Spleen (tissue), 11 donors: ENCODE measurements around the gene CABLES1. TPM values are rescaled to one million over a fixed set of nuclear protein-coding genes. Genes with fewer than 3 reads are reported as not detected.

ENCODE experiments used
- DNase-seq: peaks from one replicate; pipeline ENCODE4 v3.0.0-alpha.2; 2020
- H3K27ac ChIP-seq, 8 donors: fragments of 200-600 bp; sonication (generic) in 7 of 8; 1 replicate in 4 of 8; 2 replicates in 4 of 8; pipeline versions ENCODE4 v1.5.0 to v1.8.0; 2016 to 2021; ENCODE audit warnings: inconsistent platforms in 4 of 8, mild to moderate bottlenecking in 4 of 8, moderate library complexity in 1 of 8
- H3K27me3 ChIP-seq, 7 donors: fragments of 200-600 bp; sonication (generic) in 6 of 7; replicated peaks in 1 of 7; 1 replicate in 4 of 7; 2 replicates in 3 of 7; pipeline versions ENCODE4 v1.5.0 to v1.8.0; 2016 to 2021; ENCODE audit warnings: inconsistent platforms in 3 of 7, mild to moderate bottlenecking in 1 of 7
- H3K36me3 ChIP-seq, 6 donors: fragments of 200-600 bp; sonication (generic) in 5 of 6; 1 replicate in 4 of 6; 2 replicates in 2 of 6; pipeline versions ENCODE4 v1.5.0 to v1.8.0; 2016 to 2021; ENCODE audit warnings: inconsistent platforms in 2 of 6
- H3K4me1 ChIP-seq, 6 donors: fragments of 200-600 bp; sonication (generic) in 5 of 6; 1 replicate in 3 of 6; 2 replicates in 3 of 6; pipeline versions ENCODE4 v1.5.0 to v1.8.0; 2016 to 2021; ENCODE audit warnings: inconsistent platforms in 3 of 6
- H3K4me3 ChIP-seq, 8 donors: fragments of 200-600 bp; sonication (generic) in 7 of 8; 1 replicate in 4 of 8; 2 replicates in 4 of 8; pipeline versions ENCODE4 v1.5.0 to v1.8.0; 2016 to 2021; ENCODE audit warnings: inconsistent platforms in 4 of 8, mild to moderate bottlenecking in 4 of 8, moderate library complexity in 2 of 8
- H3K9me3 ChIP-seq, 8 donors: fragments of 200-600 bp; sonication (generic) in 7 of 8; 1 replicate in 4 of 8; 2 replicates in 4 of 8; pipeline versions ENCODE4 v1.5.0 to v1.8.0; 2016 to 2021; ENCODE audit warnings: inconsistent platforms in 4 of 8
- POLR2A ChIP-seq, 3 donors: fragments of 450-650 bp; IDR thresholded peaks; one replicate each; pipeline ENCODE4 v1.5.1; 2017; ENCODE audit warnings: antibody characterized with exemption in 3 of 3, mild to moderate bottlenecking in 1 of 3
- POLR2AphosphoS5 ChIP-seq, 3 donors: sonication (generic); formaldehyde crosslinking; IDR thresholded peaks; one replicate each; pipeline ENCODE4 v1.5.1; 2017; ENCODE audit warnings: antibody characterized with exemption in 3 of 3
- WGBS, 5 donors: extraction: QIAGEN DNeasy Blood & Tissue Kit in 3 of 5; methylation state at CpG; one replicate each; pipeline versions ENCODE4 v1.1.5 to v1.1.7; 2013 to 2018; 5-methylcytosine and 5-hydroxymethylcytosine counted together
- intact Hi-C: fragments of 100-400 bp; cut with DNase I; formaldehyde crosslinking; loops from one replicate; pipeline ENCODE4 v1.15.0; 2023; ENCODE audit warnings: low total_unique reads
- polyA plus RNA-seq, 3 donors: library from polyadenylated mRNA; stranded (reverse); fragments of 200-250 nt; gene quantifications; one replicate each; pipeline ENCODE4 v1.2.1, GENCODE V29; 2013
- total RNA-seq, 7 donors: library from RNA; depleted of rRNA in 3 of 7; stranded (reverse); fragments of >200 nt in 3 of 7; fragmentation: NEBNext Ultra II Directional in 4 of 7; extraction: Animal tissue kit (Norgen Biotek cat#: 25700) in 4 of 7; gene quantifications; one replicate each; pipeline versions ENCODE4 v1.1.0 to v1.2.1, GENCODE V29; 2016 to 2021
- TF ChIP-seq, protein P1 (sequence below), 11 experiments: fragments of 200-600 bp in 7 of 11; fragments of 450-650 bp in 4 of 11; sonication (generic) in 4 of 11; IDR thresholded peaks in 8 of 11; conservative IDR thresholded peaks in 3 of 11; 1 replicate in 7 of 11; 2 replicates in 4 of 11; pipeline versions ENCODE4 v1.4.0 to v1.8.0; 2016 to 2021; ENCODE audit warnings: antibody characterized with exemption in 11 of 11, inconsistent platforms in 4 of 11, mild to moderate bottlenecking in 1 of 11
- donor health status: healthy with polysubstance abuse.
- donor health status: DM: no; HTN: no; CAD: no; lungs with moderate emphysema.
- donor health status: DM: no; HTN: no; CAD: no.
- donor health status: Bipolar disorder and iron deficiency.
- donor health status: healthy.
- donor health status: DM: no; HTN: no; CAD: no.
- donor health status: DM: yes; HTN: yes; CAD: no.

Gene CABLES1
- total and polyA plus RNA-seq, 10 donors = 1.7 to 18.7 (median 6.0) TPM

DNA sequence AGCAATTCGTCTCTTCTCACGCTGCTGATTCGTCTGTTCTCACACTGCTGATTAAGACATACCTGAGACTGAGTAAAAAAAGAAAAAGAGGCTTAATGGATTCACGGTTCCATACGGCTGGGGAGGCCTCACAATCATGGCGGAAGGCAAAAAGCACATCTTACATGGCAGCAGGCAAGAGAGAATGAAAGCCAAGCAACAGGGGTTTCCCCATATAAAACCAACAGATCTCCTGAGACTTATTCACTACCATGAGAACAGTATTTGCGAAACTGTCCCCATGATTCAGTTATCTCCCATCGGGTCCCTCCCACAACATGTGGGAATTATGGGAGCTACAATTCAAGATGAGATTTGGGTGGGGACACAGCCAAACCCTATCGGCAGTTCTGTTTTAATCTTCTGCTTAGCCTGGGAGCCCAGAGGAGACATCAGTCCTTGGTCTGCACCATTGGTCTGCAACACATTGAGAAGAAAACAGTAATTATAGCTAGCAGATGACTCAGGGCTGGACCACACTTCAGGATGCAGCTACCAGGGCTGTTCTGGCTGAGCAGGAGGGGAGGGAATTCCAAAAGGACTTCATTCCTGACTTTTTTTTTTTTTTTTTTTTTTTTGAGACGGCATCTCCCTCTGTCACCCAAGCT lies 69.4 kb downstream of the CABLES1 start:
- H3K9me3 ChIP-seq = peaks cover 0 to 8% (median 0%) of the 10 kb centered on the region in 8 donors
- H3K27me3 ChIP-seq = no peaks in the 10 kb centered on the region
- no peak overlapping the region for H3K27ac ChIP-seq
- H3K4me1 ChIP-seq = no peaks in the 10 kb centered on the region
- TF ChIP-seq, protein P1, sequence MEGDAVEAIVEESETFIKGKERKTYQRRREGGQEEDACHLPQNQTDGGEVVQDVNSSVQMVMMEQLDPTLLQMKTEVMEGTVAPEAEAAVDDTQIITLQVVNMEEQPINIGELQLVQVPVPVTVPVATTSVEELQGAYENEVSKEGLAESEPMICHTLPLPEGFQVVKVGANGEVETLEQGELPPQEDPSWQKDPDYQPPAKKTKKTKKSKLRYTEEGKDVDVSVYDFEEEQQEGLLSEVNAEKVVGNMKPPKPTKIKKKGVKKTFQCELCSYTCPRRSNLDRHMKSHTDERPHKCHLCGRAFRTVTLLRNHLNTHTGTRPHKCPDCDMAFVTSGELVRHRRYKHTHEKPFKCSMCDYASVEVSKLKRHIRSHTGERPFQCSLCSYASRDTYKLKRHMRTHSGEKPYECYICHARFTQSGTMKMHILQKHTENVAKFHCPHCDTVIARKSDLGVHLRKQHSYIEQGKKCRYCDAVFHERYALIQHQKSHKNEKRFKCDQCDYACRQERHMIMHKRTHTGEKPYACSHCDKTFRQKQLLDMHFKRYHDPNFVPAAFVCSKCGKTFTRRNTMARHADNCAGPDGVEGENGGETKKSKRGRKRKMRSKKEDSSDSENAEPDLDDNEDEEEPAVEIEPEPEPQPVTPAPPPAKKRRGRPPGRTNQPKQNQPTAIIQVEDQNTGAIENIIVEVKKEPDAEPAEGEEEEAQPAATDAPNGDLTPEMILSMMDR (IDR thresholded peaks at IDR 0.05 in 8 of 11, conservative IDR thresholded peaks at IDR 0.05 in 3 of 11) = no peak
- TF ChIP-seq POLR2A (IDR thresholded peaks at IDR 0.05) (no peak), POLR2AphosphoS5 (IDR thresholded peaks at IDR 0.05) (no peak)
- no peak overlapping the region for H3K4me3 ChIP-seq
- intact Hi-C loops = no loop called here
- 82 to 94% (median 86%) methylated on average over 9 to 10 of the region's 10 CpGs for WGBS, 5 donors
- DNase-seq = no peak
- peaks cover 0 to 9% (median 0%) of the 10 kb centered on the region in 6 donors for H3K36me3 ChIP-seq

DNA sequence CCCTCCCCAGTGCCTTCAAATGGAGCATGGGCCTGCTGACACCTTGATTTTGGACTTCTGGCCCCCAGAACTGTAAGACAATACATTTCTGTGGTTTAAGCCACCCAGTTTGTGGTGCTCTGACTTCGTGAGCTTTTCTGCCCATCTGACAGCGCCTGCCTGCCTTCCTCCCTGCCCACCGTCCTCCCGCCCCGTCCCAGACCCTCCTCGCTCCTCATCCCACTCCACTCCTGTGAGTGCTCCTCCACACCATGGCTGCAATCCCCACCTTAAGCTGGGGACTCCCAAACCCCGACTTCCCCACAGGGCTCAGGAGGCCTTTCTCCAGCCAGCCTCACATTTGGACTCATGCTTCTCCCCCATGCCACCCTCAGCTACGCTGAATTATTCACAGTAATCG lies 70.7 kb downstream of the CABLES1 start:
- no peak overlapping the region for H3K4me3 ChIP-seq
- no peak overlapping the region for H3K27ac ChIP-seq
- H3K4me1 ChIP-seq = no peaks in the 10 kb centered on the region
- DNase-seq = no peak
- H3K27me3 ChIP-seq = no peaks in the 10 kb centered on the region
- H3K9me3 ChIP-seq = peaks cover 0 to 8% (median 0%) of the 10 kb centered on the region in 8 donors
- intact Hi-C loops = no loop called here
- no peak for TF ChIP-seq POLR2A (IDR thresholded peaks at IDR 0.05)
- TF ChIP-seq, protein P1 (IDR thresholded peaks at IDR 0.05 in 8 of 11, conservative IDR thresholded peaks at IDR 0.05 in 3 of 11) = no peak
- no peak for TF ChIP-seq POLR2AphosphoS5 (IDR thresholded peaks at IDR 0.05)
- H3K36me3 ChIP-seq = peaks cover 0 to 9% (median 0%) of the 10 kb centered on the region in 6 donors
- WGBS, 5 donors = 88 to 96% (median 94%) methylated on average over 9 of the region's 9 CpGs

GRCh38 chr18:23207191-23207955 lies 72.1 kb downstream of the CABLES1 start:
- H3K27me3 ChIP-seq = no peaks in the 10 kb centered on the region
- H3K27ac ChIP-seq = no peak overlapping the region
- WGBS, 5 donors = 84 to 93% (median 91%) methylated on average over 9 of the region's 9 CpGs
- peaks cover 0 to 8% (median 0%) of the 10 kb centered on the region in 8 donors for H3K9me3 ChIP-seq
- peaks cover 0 to 9% (median 0%) of the 10 kb centered on the region in 6 donors for H3K36me3 ChIP-seq
- TF ChIP-seq, protein P1 (IDR thresholded peaks at IDR 0.05 in 8 of 11, conservative IDR thresholded peaks at IDR 0.05 in 3 of 11) = no peak
- TF ChIP-seq POLR2AphosphoS5 (IDR thresholded peaks at IDR 0.05) (no peak), POLR2A (IDR thresholded peaks at IDR 0.05) (no peak)
- no peak overlapping the region for H3K4me3 ChIP-seq
- no peaks in the 10 kb centered on the region for H3K4me1 ChIP-seq
- no peak for DNase-seq
- intact Hi-C loops = no loop called here

GRCh38 chr18:23207994-23208393 lies 72.7 kb downstream of the CABLES1 start:
- H3K36me3 ChIP-seq = peaks cover 0 to 9% (median 0%) of the 10 kb centered on the region in 6 donors
- DNase-seq = no peak
- TF ChIP-seq POLR2AphosphoS5 (IDR thresholded peaks at IDR 0.05) (no peak), POLR2A (IDR thresholded peaks at IDR 0.05) (no peak)
- TF ChIP-seq, protein P1 (IDR thresholded peaks at IDR 0.05 in 8 of 11, conservative IDR thresholded peaks at IDR 0.05 in 3 of 11) = no peak
- 90 to 97% (median 94%) methylated on average over 6 of the region's 6 CpGs for WGBS, 5 donors
- intact Hi-C loops = no loop called here
- no peak overlapping the region for H3K4me3 ChIP-seq
- no peaks in the 10 kb centered on the region for H3K27me3 ChIP-seq
- H3K9me3 ChIP-seq = peaks cover 0 to 8% (median 0%) of the 10 kb centered on the region in 8 donors
- H3K4me1 ChIP-seq = no peaks in the 10 kb centered on the region
- H3K27ac ChIP-seq = no peak overlapping the region
